H1 (cell line): ENCODE measurements around the gene SIX4. TPM values are rescaled to one million over a fixed set of nuclear protein-coding genes. Genes with fewer than 3 reads are reported as not detected.
A peak's percentile ranks its signal among the peaks of the same experiment; 100 is the strongest.

Experiments
- CTCF ChIA-PET: fragments of 300-600 bp; sonication (Branson Sonifier 250); formaldehyde crosslinking; loops from one replicate; lab custom pipeline; 2021; ENCODE audit not compliant: partially characterized antibody; lab: Charles Lee
- POLR2A ChIA-PET: fragments of 300-600 bp; sonication (Branson Sonifier 250); formaldehyde crosslinking; loops from one replicate; lab custom pipeline; 2021; ENCODE audit warnings: inconsistent platforms; ENCODE audit not compliant: partially characterized antibody; lab: Charles Lee
- DNase-seq, 2 experiments: peaks; one replicate each; pipeline versions ENCODE4 v3.0.0 to v3.0.0-alpha.2; 2010 to 2022; ENCODE audit warnings: low spot score in 2 of 2, low read depth in 1 of 2, mixed read lengths in 1 of 2
- FAIRE-seq: peaks from 2 replicates; lab custom pipeline; 2011; peaks lifted over from hg19 to GRCh38; lab: Jason Lieb, UNC
- H2AFZ ChIP-seq: 2 replicates; pipeline ENCODE4 v1.8.1; 2012; ENCODE audit warnings: low read length, inconsistent platforms
- H2AK5ac ChIP-seq: 2 replicates; pipeline ENCODE4 v1.6.1; 2013; ENCODE audit warnings: low read depth, low read length
- H2BK120ac ChIP-seq: replicated peaks from 2 replicates; pipeline ENCODE3; 2013; ENCODE audit warnings: low read depth, low read length, inconsistent platforms
- H2BK12ac ChIP-seq: 2 replicates; pipeline ENCODE4 v1.6.1; 2013; ENCODE audit warnings: low read depth, low read length
- H2BK15ac ChIP-seq: 2 replicates; pipeline ENCODE4 v1.6.1; 2013; ENCODE audit warnings: low read length
- H2BK20ac ChIP-seq: 2 replicates; pipeline ENCODE4 v1.6.1; 2013; ENCODE audit warnings: low read length
- H2BK5ac ChIP-seq: 2 replicates; pipeline ENCODE4 v1.6.1; 2013; ENCODE audit warnings: low read depth, low read length
- H3K14ac ChIP-seq: 2 replicates; pipeline ENCODE4 v1.6.1; 2013; ENCODE audit warnings: inconsistent platforms; ENCODE audit not compliant: insufficient read length
- H3K18ac ChIP-seq: 2 replicates; pipeline ENCODE4 v1.6.1; 2013; ENCODE audit warnings: low read length; ENCODE audit errors: extremely low read depth
- H3K23ac ChIP-seq: 2 replicates; pipeline ENCODE4 v1.6.1; 2013; ENCODE audit warnings: inconsistent platforms; ENCODE audit not compliant: insufficient read length
- H3K23me2 ChIP-seq: 2 replicates; pipeline ENCODE4 v1.6.1; 2013; ENCODE audit warnings: low read depth, low read length
- H3K27ac ChIP-seq: 2 replicates; pipeline ENCODE4 v1.6.1; 2011; ENCODE audit warnings: low read depth, low read length, inconsistent platforms
- H3K27me3 ChIP-seq, 4 experiments: replicated peaks in 1 of 4; 1 replicate in 1 of 4; 2 replicates in 3 of 4; pipeline versions ENCODE4 v1.6.1 to v1.8.1; 2011 to 2013; ENCODE audit warnings: low read length in 3 of 4, mild to moderate bottlenecking in 3 of 4, inconsistent platforms in 2 of 4, mixed read lengths in 2 of 4, moderate library complexity in 1 of 4; ENCODE audit not compliant: control insufficient read depth in 3 of 4, insufficient read depth in 3 of 4; ENCODE audit errors: extremely low read depth in 1 of 4
- H3K36me3 ChIP-seq, 4 experiments: 2 replicates each; pipeline versions ENCODE4 v1.6.1 to v1.8.1; 2011 to 2013; ENCODE audit warnings: mild to moderate bottlenecking in 4 of 4, low read length in 3 of 4, moderate library complexity in 2 of 4, control low read depth in 1 of 4, inconsistent platforms in 1 of 4; ENCODE audit not compliant: insufficient read depth in 4 of 4, control insufficient read depth in 2 of 4
- H3K4ac ChIP-seq: replicated peaks from 2 replicates; pipeline ENCODE3; 2013; ENCODE audit warnings: low read length, low read depth, mixed read lengths, inconsistent platforms; ENCODE audit not compliant: insufficient read length
- H3K4me1 ChIP-seq, 4 experiments: replicated peaks in 1 of 4; 1 replicate in 1 of 4; 2 replicates in 3 of 4; pipeline versions ENCODE4 v1.6.1 to v1.8.1; 2011 to 2013; ENCODE audit warnings: low read length in 3 of 4, inconsistent platforms in 2 of 4, mixed read lengths in 1 of 4; ENCODE audit not compliant: insufficient read depth in 4 of 4, control insufficient read depth in 3 of 4
- H3K4me2 ChIP-seq, 2 experiments: 2 replicates each; pipeline versions ENCODE4 v1.6.1 to v1.8.1; 2011 to 2013; ENCODE audit warnings: low read depth in 2 of 2, low read length in 2 of 2, control low read depth in 1 of 2, inconsistent platforms in 1 of 2, mild to moderate bottlenecking in 1 of 2; ENCODE audit not compliant: insufficient read depth in 1 of 2
- H3K4me3 ChIP-seq, 4 experiments: fragments of 200-600, 300-600 bp in 1 of 4; sonication (generic), shearing (Covaris generic), sonication (Bioruptor Twin) in 1 of 4; 2 replicates each; pipeline versions ENCODE4 v1.5.1 to v1.8.1; 2011 to 2016; ENCODE audit warnings: low read length in 4 of 4, low read depth in 3 of 4, control low read depth in 2 of 4, inconsistent platforms in 2 of 4, mild to moderate bottlenecking in 2 of 4, mixed read lengths in 1 of 4, moderate library complexity in 1 of 4; ENCODE audit not compliant: insufficient read depth in 2 of 4; ENCODE audit errors: extremely low read depth in 1 of 4
- H3K56ac ChIP-seq: replicated peaks from 2 replicates; pipeline ENCODE3; 2013; ENCODE audit warnings: low read depth, mild to moderate bottlenecking, mixed read lengths, low read length, inconsistent platforms; ENCODE audit not compliant: insufficient read length
- H3K79me1 ChIP-seq: 2 replicates; pipeline ENCODE4 v1.6.1; 2013; ENCODE audit warnings: low read depth, low read length, control low read depth
- H3K79me2 ChIP-seq, 2 experiments: 2 replicates each; pipeline versions ENCODE4 v1.6.1 to v1.8.1; 2012 to 2013; ENCODE audit warnings: low read length in 2 of 2, mild to moderate bottlenecking in 2 of 2, inconsistent platforms in 1 of 2; ENCODE audit not compliant: insufficient read depth in 2 of 2, control insufficient read depth in 1 of 2
- H3K9ac ChIP-seq, 4 experiments: replicated peaks in 1 of 4; 1 replicate in 1 of 4; 2 replicates in 3 of 4; pipeline versions ENCODE4 v1.6.1 to v1.8.1; 2011 to 2013; ENCODE audit warnings: low read depth in 3 of 4, low read length in 3 of 4, control low read depth in 2 of 4, mild to moderate bottlenecking in 2 of 4, moderate library complexity in 2 of 4, inconsistent platforms in 1 of 4; ENCODE audit errors: extremely low read depth in 1 of 4
- H3K9me3 ChIP-seq, 2 experiments: 2 replicates each; pipeline versions ENCODE4 v1.6.1 to v1.8.1; 2012 to 2013; ENCODE audit warnings: mild to moderate bottlenecking in 2 of 2, moderate library complexity in 2 of 2, control low read depth in 1 of 2, inconsistent platforms in 1 of 2, low read depth in 1 of 2, low read length in 1 of 2, mixed read lengths in 1 of 2; ENCODE audit not compliant: insufficient read depth in 2 of 2
- H4K20me1 ChIP-seq, 2 experiments: replicated peaks in 1 of 2; 2 replicates each; pipeline versions ENCODE3 to v1.8.1; 2011 to 2013; ENCODE audit warnings: inconsistent platforms in 2 of 2, low read length in 2 of 2, mild to moderate bottlenecking in 1 of 2; ENCODE audit not compliant: insufficient read depth in 2 of 2, control insufficient read depth in 1 of 2
- H4K5ac ChIP-seq: 2 replicates; pipeline ENCODE4 v1.6.1; 2013; ENCODE audit warnings: low read length, low read depth, mixed read lengths, inconsistent platforms; ENCODE audit not compliant: insufficient read length
- H4K8ac ChIP-seq: 2 replicates; pipeline ENCODE4 v1.8.0; 2013; ENCODE audit warnings: mild to moderate bottlenecking, moderate library complexity, low read length, inconsistent platforms; ENCODE audit not compliant: insufficient read depth; ENCODE audit errors: extremely low read depth
- H4K91ac ChIP-seq: replicated peaks from 2 replicates; pipeline ENCODE3; 2013; ENCODE audit warnings: low read length, mixed read lengths, inconsistent platforms; ENCODE audit not compliant: insufficient read length
- CHD1 ChIP-seq: IDR thresholded peaks from 2 replicates; pipeline ENCODE4 v1.6.1; 2012; ENCODE audit warnings: low read depth, low read length, improper control_type of control experiment
- CHD2 ChIP-seq: IDR thresholded peaks from 2 replicates; pipeline ENCODE4 v1.6.1; 2012; ENCODE audit warnings: low read length, improper control_type of control experiment
- RBBP5 ChIP-seq: IDR thresholded peaks from 2 replicates; pipeline ENCODE4 v1.7.1; 2012; ENCODE audit warnings: low read depth, mild to moderate bottlenecking, inconsistent platforms, low read length, moderate library complexity, borderline replicate concordance
- RXRA ChIP-seq: IDR thresholded peaks from 2 replicates; pipeline ENCODE4 v1.6.1; 2011; ENCODE audit warnings: low read depth, mild to moderate bottlenecking, low read length, moderate library complexity; ENCODE audit not compliant: insufficient read depth
- SP1 ChIP-seq: IDR thresholded peaks from 2 replicates; pipeline ENCODE4 v1.6.1; 2011; ENCODE audit warnings: low read depth, low read length
- SRF ChIP-seq: IDR thresholded peaks from 2 replicates; pipeline ENCODE4 v1.6.1; 2011; ENCODE audit warnings: mild to moderate bottlenecking, low read depth, low read length, moderate library complexity
- ZNF274 ChIP-seq: IDR thresholded peaks from 2 replicates; pipeline ENCODE4 v1.7.0; 2012; ENCODE audit warnings: low read length, borderline replicate concordance; ENCODE audit errors: extremely low read depth
- WGBS, 2 experiments: shearing (Covaris generic) in 1 of 2; methylation state at CpG; one replicate each; pipeline versions ENCODE4 v1.1.6 to v1.1.7; 2013 to 2015; ENCODE audit warnings: low lambda C conversion rate in 2 of 2, mixed read lengths in 2 of 2, inconsistent platforms in 1 of 2, low coverage in 1 of 2, missing lambda C conversion rate in 1 of 2; ENCODE audit not compliant: insufficient replicate concordance in 2 of 2, insufficient coverage in 1 of 2, insufficient read length in 1 of 2; ENCODE audit errors: extremely low coverage in 1 of 2, missing lambda C conversion rate in 1 of 2; 5-methylcytosine and 5-hydroxymethylcytosine counted together
- polyA plus RNA-seq, 7 experiments: library from polyadenylated mRNA; depleted of rRNA in 3 of 7; stranded (reverse) in 5 of 7; unstranded in 2 of 7; fragments of >200 nt in 5 of 7; fragments of 200-250 nt in 2 of 7; gene quantifications; 1 replicate in 5 of 7; 2 replicates in 1 of 7; 4 replicates in 1 of 7; pipeline versions ENCODE4 v1.2.1 to v1.2.3, GENCODE V29; 2011 to 2013; ENCODE audit warnings: missing spikeins in 2 of 7, mixed read lengths in 2 of 7
- total RNA-seq: library from RNA; stranded (reverse); fragmentation: NEBNext Ultra II Directional; extraction: Animal tissue kit (Norgen Biotek cat#: 25700); gene quantifications from 2 replicates; pipeline ENCODE4 v1.2.1, GENCODE V29; 2021

The SIX4 gene
- total and polyA plus RNA-seq, 2 of the 8 experiments (the other 6 are each of a cell fraction or from before 2014, with no cell fraction given) = 9.0 to 38.9 TPM

DNA sequence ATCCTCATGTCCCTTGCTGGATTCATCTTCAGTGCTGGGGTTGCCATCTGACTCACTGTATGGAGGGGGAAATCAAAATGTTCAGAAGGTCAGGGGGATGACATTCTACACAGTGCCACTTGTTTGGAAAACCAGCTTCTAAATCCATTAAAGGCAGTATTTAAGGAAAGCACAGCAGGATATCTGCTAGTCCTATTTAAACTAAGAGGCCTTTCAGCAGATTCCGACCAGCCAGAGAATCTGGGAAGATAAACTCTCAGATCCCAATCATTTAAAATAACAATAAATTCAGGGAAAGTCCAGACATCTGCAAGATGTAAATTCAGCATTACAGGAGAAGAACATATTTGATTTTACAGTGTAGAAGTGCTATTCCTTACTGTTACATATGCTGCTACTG is 3.8 kb downstream of the SIX4 start:
- Histone ChIP-seq H3K23me2 (peaks cover 13% of the 10 kb centered on the region; the same call in 1 of the 2 replicates), H3K9ac (no peak overlapping the region), H3K79me1 (peaks cover 13% of the 10 kb centered on the region), H2AFZ (no peak overlapping the region), H2BK12ac (no peak overlapping the region), H3K4me2 (peak overlapping the region; percentile 86 to 96), H3K36me3 (peaks cover 7 to 40% (median 17%) of the 10 kb centered on the region in 4 experiments), H2AK5ac (no peak overlapping the region), H3K27ac (no peak overlapping the region), H2BK20ac (no peak overlapping the region), H3K4ac (no peak overlapping the region), H2BK120ac (no peak overlapping the region), H4K91ac (no peak overlapping the region), H2BK15ac (no peak overlapping the region), H3K4me3 (peak overlapping the region in 3 of 4 experiments; percentile 76 to 99 (median 85); a peak in 4 of 8 replicates), H3K79me2 (peaks cover 7 to 64% of the 10 kb centered on the region in 2 experiments), H4K5ac (no peak overlapping the region), H3K14ac (no peak overlapping the region), H3K23ac (no peak overlapping the region), H4K8ac (no peak overlapping the region), H3K4me1 (peaks cover 2 to 7% (median 5%) of the 10 kb centered on the region in 4 experiments; a peak in 6 of 7 replicates), H3K9me3 (no peaks in the 10 kb centered on the region), H3K56ac (no peak overlapping the region), H3K18ac (no peak overlapping the region; the same call in 1 of the 2 replicates), H3K27me3 (no peaks in the 10 kb centered on the region), H2BK5ac (no peak overlapping the region), H4K20me1 (peaks cover 16% of the 10 kb centered on the region in 2 experiments)
- no peak for DNase-seq
- POLR2A ChIA-PET = interaction anchor here (0.6 to 1.6 kb wide), 6 partner anchors 17 to 557 kb away, joined by 3 to 4 read pairs (median 3); no protein-coding TSS in a partner anchor
- no peak for FAIRE-seq
- 60% methylated on average over 1 of the region's 1 CpG; no CpG with 5 or more reads in 1 of the 2 experiments for WGBS, 2 experiments
- CTCF ChIA-PET = interaction anchor here (1.2 to 1.6 kb wide), 3 partner anchors 16 to 95 kb away, joined by 3 to 5 read pairs (median 4); no protein-coding TSS in a partner anchor
- TF ChIP-seq RXRA (no peak), CHD1 (no peak), SP1 (no peak), CHD2 (no peak), RBBP5 (no peak), ZNF274 (no peak), SRF (no peak)
